Endodermal cell (in vitro differentiated cells): ENCODE measurements around the gene SNX20. TPM values are rescaled to one million over a fixed set of nuclear protein-coding genes. Genes with fewer than 3 reads are reported as not detected.

Source experiments
- DNase-seq: peaks from one replicate; pipeline ENCODE4 v3.0.0-alpha.2; 2017
- H3K27ac ChIP-seq: 2 replicates; pipeline ENCODE4 v1.5.1; 2013; ENCODE audit warnings: mild to moderate bottlenecking, low read depth, low read length, moderate library complexity
- H3K27me3 ChIP-seq: 2 replicates; pipeline ENCODE4 v1.6.1; 2013; ENCODE audit warnings: mild to moderate bottlenecking, low read length, moderate library complexity; ENCODE audit not compliant: insufficient read depth, control insufficient read depth, poor library complexity, severe bottlenecking
- H3K36me3 ChIP-seq: 2 replicates; pipeline ENCODE4 v1.7.0; 2013; ENCODE audit warnings: mild to moderate bottlenecking, low read length, moderate library complexity; ENCODE audit not compliant: control insufficient read depth, insufficient read depth
- H3K4me1 ChIP-seq: one replicate; pipeline ENCODE4 v1.7.0; 2013; ENCODE audit warnings: low read length; ENCODE audit not compliant: control insufficient read depth, insufficient read depth
- H3K4me3 ChIP-seq: 2 replicates; pipeline ENCODE4 v1.5.1; 2013; ENCODE audit warnings: mild to moderate bottlenecking, low read length, moderate library complexity
- H3K9ac ChIP-seq: 2 replicates; pipeline ENCODE4 v1.6.1; 2013; ENCODE audit warnings: mild to moderate bottlenecking, low read length, moderate library complexity; ENCODE audit not compliant: poor library complexity, severe bottlenecking; ENCODE audit errors: extremely low read depth
- H3K9me3 ChIP-seq: 2 replicates; pipeline ENCODE4 v1.6.1; 2013; ENCODE audit warnings: mild to moderate bottlenecking, low read length, moderate library complexity; ENCODE audit not compliant: control insufficient read depth
- H3K27ac Mint-ChIP-seq: 2 replicates; pipeline ENCODE4 v1.8.0; 2020; ENCODE audit warnings: mixed read lengths
- H3K27me3 Mint-ChIP-seq: 2 replicates; pipeline ENCODE4 v1.8.0; 2021; ENCODE audit warnings: mild to moderate bottlenecking, mixed read lengths; ENCODE audit not compliant: insufficient read depth
- H3K36me3 Mint-ChIP-seq: 2 replicates; pipeline ENCODE4 v1.8.0; 2020; ENCODE audit warnings: low read depth, mixed read lengths
- H3K4me1 Mint-ChIP-seq: 2 replicates; pipeline ENCODE4 v1.8.0; 2020; ENCODE audit warnings: mixed read lengths
- H3K4me3 Mint-ChIP-seq: 2 replicates; pipeline ENCODE4 v1.8.0; 2020; ENCODE audit warnings: mild to moderate bottlenecking, moderate library complexity, mixed read lengths
- H3K9me3 Mint-ChIP-seq: 2 replicates; pipeline ENCODE4 v1.8.0; 2020; ENCODE audit warnings: mild to moderate bottlenecking, mixed read lengths
- CTCF ChIP-seq: fragments of 200-600 bp; sonication (generic); conservative IDR thresholded peaks from 2 replicates; pipeline ENCODE4 v1.5.0; 2021; ENCODE audit warnings: antibody characterized with exemption, mild to moderate bottlenecking
- WGBS, 2 experiments: methylation state at CpG; one replicate each; pipeline versions ENCODE4 v1.1.5 to v1.1.7; 2013; ENCODE audit warnings: missing lambda C conversion rate in 2 of 2, mixed read lengths in 1 of 2; ENCODE audit not compliant: insufficient coverage in 1 of 2, insufficient read length in 1 of 2; 5-methylcytosine and 5-hydroxymethylcytosine counted together
- total RNA-seq, 2 donors: library from RNA; stranded (reverse); fragmentation: NEBNext Ultra II Directional in 1 of 2; extraction: Animal tissue kit (Norgen Biotek cat#: 25700) in 1 of 2; gene quantifications; 2 replicates in 1 of 2; 3 replicates in 1 of 2; pipeline ENCODE4 v1.2.1, GENCODE V29; 2021

Gene SNX20
- total RNA-seq, 2 donors from 2014 or later: not detected

- Mint-ChIP-seq H3K9me3 (peaks cover 28% of the 10 kb centered on the region), H3K4me1 (peaks cover 2% of the 10 kb centered on the region), H3K36me3 (peaks cover 2% of the 10 kb centered on the region), H3K27me3 (peaks cover 8% of the 10 kb centered on the region), H3K27ac (no peak overlapping the region), H3K4me3 (no peak overlapping the region)
- Histone ChIP-seq H3K27ac (no peak overlapping the region), H3K4me3 (no peak overlapping the region), H3K9me3 (peaks cover 25% of the 10 kb centered on the region), H3K4me1 (no peaks in the 10 kb centered on the region), H3K27me3 (no peaks in the 10 kb centered on the region), H3K36me3 (no peaks in the 10 kb centered on the region), H3K9ac (no peak overlapping the region)
- DNase-seq: no peak
- TF ChIP-seq CTCF: no peak
- 91 to 93% methylated on average over 5 of the region's 5 CpGs for WGBS, 2 experiments
Observed at GRCh38 chr16:50705436-50706110, 24.5 kb upstream of the SNX20 start.

GRCh38 chr16:50704245-50704644 lies 23.1 kb upstream of the SNX20 start:
- Mint-ChIP-seq H3K4me3 (no peak overlapping the region), H3K9me3 (peaks cover 28% of the 10 kb centered on the region), H3K27ac (no peak overlapping the region), H3K4me1 (peaks cover 2% of the 10 kb centered on the region), H3K27me3 (peaks cover 8% of the 10 kb centered on the region), H3K36me3 (peaks cover 2% of the 10 kb centered on the region)
- Histone ChIP-seq H3K4me3 (no peak overlapping the region), H3K36me3 (no peaks in the 10 kb centered on the region), H3K27ac (no peak overlapping the region), H3K4me1 (no peaks in the 10 kb centered on the region), H3K27me3 (no peaks in the 10 kb centered on the region), H3K9ac (no peak overlapping the region), H3K9me3 (peaks cover 25% of the 10 kb centered on the region)
- DNase-seq: no peak
- TF ChIP-seq CTCF: no peak
- WGBS, 2 experiments: 67 to 100% methylated on average over 1 of the region's 1 CpG

- Mint-ChIP-seq H3K36me3 (peaks cover 2% of the 10 kb centered on the region), H3K9me3 (peaks cover 28% of the 10 kb centered on the region), H3K27ac (no peak overlapping the region), H3K4me3 (no peak overlapping the region), H3K27me3 (peaks cover 8% of the 10 kb centered on the region), H3K4me1 (peaks cover 6% of the 10 kb centered on the region)
- H3K36me3 ChIP-seq: no peaks in the 10 kb centered on the region
- H3K27ac ChIP-seq: no peak overlapping the region
- H3K27me3 ChIP-seq: no peaks in the 10 kb centered on the region
- peaks cover 25% of the 10 kb centered on the region for H3K9me3 ChIP-seq
- no peak overlapping the region for H3K4me3 ChIP-seq
- no peak overlapping the region for H3K9ac ChIP-seq
- H3K4me1 ChIP-seq: no peaks in the 10 kb centered on the region
- no peak for DNase-seq
- 97 to 100% methylated on average over 3 of the region's 3 CpGs for WGBS, 2 experiments
- TF ChIP-seq CTCF: no peak
Observed at GRCh38 chr16:50702725-50703124, 21.6 kb upstream of the SNX20 start.
